GM18867 (cell line): Measurements from ENCODE around the gene APCDD1.

ENCODE experiments used
- ATAC-seq: cut with Tn5 transposase; IDR thresholded peaks from one replicate; pipeline ENCODE4 v1.9.1; 2021; ENCODE audit warnings: mild to moderate bottlenecking, moderate library complexity; ENCODE audit not compliant: unreplicated experiment

Gene APCDD1

DNA sequence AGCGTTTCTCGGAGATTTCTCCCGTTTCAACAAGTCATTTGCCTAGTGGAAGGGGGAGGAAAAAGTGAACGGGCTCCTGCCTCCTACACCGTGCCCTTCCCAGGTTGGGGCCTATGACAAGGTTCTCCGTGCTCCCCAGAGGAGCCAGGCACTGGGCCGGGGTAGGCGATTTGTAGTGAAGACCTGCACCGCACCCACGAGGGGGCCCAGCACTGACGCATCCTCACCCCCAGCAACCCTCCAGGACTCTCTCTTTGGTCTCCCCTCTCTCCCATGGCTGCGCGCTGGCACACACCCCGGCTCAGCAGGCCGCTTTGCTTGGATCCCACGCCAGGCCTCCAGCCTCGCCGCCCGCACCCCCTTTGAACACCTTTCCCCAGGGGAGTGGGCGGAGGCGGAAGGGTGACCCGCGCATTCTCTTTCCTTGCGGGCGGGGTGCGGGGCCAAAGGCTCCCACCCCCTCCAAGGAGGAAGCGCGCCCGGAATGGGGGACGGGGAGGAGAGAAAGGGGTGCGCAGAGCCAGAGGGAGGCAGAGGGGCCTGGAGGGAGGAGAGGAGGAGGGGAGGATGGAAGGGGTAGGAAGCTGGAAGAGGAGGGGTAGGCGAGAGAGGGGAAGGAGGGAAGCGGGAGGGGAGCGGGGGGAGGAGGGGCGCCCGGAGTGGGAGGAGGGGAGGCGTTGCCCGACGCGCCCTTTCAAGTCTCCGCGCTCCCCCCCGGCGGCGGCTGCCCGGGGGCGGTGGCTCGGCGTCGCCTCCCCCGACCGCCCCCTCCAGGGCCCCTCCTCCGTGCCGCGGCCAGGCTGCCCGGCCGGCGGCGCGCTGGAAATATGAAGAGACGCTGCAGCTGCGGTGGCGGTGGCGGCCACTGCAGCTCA is at the start of gene APCDD1:
TSS of gene APCDD1 (plus strand) at position 830 of the 875 bp plus-strand sequence. CDS start 347 bp downstream, outside the sequence.
- ATAC-seq = no peak

GRCh38 chr18:10405014-10405493 is 49.4 kb upstream of the APCDD1 start:
- no peak for ATAC-seq

DNA sequence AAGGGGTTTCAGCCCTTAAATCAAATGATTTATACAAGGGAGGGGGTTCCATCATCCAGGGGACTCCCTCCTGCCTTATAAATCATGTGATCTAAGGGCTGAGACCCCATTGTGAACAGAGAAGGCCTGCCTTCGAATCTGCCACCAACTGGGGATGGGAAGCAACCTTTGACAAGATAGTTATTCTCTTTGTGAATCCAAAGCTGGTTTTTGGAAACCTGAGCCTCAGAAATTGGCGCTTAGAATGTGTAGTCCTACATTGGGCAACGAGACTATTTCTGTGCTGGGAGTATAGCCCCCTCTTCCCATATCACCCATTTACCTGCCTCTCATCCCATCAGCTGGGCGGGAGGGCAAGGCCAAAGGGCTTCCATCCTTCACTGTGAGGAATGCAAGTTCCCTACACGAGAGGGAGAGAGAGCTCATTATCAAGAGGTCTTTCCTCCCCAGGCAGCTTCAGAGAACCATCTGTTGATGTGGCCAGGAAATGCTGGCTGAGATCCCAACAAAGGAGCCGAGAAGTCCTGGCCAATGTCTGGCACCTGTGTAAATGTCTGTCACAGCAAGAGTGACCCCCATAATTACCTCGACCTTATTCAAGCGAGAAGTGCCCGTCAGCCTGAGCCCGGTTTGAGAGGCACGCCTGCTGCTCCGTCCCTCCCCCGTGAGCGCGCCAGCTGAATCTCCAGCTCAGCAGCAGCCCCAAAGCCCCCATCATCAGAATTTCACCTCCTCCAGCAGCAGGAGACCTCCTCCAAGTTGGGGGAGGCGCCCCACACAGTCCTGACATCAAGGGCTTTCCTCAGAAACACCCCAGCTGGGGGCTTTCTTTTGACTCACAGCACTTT is 48.4 kb upstream of the APCDD1 start:
- ATAC-seq = no peak

- ATAC-seq = no peak
These were observed 46.3 kb upstream of the APCDD1 start for GRCh38 chr18:10408131-10408530.

- ATAC-seq = no peak
These were observed 45.4 kb upstream of the APCDD1 start for GRCh38 chr18:10409041-10409440.

DNA sequence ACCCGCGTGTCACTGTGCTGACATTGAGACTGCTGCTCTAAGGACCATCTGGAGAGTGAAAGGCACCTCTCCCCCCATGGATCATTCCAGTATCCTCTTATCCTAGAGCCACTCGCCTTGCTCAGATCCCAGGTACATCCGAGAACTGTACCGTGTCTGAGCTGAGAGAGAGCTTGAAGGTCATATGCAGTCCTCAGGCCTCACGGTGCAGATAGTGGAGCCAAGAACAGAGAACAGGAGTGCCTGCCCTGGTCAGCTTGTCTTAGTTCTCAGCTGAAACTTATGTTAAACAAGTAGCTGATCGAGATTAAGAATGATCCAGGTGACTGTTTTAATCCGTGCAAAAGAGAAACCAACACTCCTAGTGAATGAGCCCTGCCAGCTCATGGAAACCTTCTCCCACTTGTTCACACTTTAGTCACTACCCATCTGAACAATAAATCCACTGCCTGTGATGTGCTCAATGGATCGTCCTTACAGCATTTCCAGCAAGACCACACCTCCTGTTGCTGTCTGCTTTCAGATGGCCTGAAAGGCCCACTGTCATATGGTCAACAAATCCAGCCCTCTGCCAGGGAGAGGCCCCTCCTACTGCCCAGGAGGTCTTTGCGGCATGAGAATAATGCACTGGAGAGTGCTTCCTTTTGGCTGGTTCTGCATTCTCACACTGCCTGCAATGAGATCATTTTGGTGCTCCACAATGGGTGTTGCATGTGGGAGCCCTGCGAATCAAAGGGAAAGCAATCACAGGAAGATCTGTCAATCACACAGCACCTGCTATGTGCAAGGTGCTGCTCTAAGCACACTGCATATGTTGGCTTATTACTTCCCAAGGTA is 43.7 kb upstream of the APCDD1 start:
- ATAC-seq = no peak

DNA sequence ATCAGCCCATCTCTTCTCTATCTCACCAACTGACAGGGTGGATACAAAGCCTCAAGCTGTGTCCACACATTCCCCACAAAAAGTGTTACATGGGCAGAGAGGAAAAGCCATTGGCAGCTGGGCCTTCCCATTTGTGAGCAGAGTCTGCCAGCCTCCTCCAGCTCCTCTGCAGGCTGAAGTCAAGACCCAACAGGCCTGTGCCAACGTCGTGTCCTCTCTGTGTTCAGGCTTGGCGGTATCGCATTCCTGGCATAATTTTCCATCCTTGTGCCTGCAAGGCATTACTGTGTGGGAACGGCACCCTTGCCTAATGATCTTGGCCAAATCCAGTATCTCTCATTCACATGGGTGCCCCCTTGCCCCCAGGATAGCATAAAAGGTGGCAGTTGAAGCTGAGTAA is 41.5 kb upstream of the APCDD1 start:
- ATAC-seq = no peak

DNA sequence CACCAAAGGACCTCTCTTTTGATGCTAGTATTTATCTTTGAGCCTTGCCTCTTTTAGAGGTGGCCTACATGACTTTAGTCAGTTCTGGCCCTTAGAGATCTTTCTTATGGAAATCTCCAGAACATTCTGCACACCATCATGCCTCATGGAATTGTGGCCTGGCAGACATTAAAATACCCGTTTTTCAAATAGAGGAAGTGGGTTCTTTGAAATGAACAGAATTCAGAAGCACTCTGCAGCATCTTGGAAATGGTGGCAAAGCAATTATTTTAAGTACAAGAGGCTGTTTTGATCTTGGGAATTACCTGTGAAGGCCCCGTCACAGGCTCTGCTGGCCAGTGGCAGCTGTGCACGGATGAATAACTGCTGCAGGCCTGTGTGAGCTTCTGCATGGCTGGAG is 40.7 kb upstream of the APCDD1 start:
- no peak for ATAC-seq

GRCh38 chr18:10414293-10414842 is 40.1 kb upstream of the APCDD1 start:
- no peak for ATAC-seq

DNA sequence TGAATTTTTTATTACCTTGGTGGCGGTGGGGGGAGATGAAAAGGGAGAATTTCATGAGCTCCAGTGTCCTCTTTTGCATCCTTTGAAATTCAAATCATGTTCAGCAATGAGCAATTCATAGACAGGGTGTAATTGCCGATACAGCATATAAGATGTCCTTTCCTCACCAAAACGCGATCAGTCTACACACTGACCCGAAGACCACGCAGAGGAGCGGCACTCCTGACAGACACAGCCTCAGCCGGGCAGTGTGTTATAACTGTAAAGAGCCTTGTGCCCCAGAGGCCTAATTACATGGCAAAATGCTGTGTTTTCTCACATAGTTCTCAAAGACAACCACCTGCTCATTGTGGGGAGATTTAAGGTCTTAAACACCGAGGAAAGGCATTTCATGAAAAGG is 38.4 kb upstream of the APCDD1 start:
- ATAC-seq = no peak

- ATAC-seq = no peak
These were observed 37.2 kb upstream of the APCDD1 start for GRCh38 chr18:10417191-10417590.

GRCh38 chr18:10417664-10418063 is 36.8 kb upstream of the APCDD1 start:
- no peak for ATAC-seq

DNA sequence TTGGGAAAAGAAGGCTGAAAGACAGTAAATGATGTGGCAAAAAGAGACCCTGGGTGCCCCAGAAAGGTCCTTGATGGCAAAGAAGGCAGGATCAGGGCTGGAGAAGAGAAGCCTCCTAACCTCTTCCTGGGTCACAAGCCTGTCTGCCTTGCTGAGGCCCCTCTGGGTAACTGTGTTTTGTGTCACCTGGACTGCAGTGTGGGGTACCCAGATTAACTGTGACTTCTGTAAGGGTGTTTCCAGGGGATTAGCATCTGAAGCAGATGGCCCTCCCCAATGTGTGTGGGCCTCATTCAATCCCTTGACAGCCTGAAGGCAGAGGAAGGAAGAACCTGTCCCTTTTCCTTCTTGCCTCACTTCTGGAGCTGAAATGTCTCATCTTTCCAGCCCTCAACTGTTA is 35.6 kb upstream of the APCDD1 start:
- no peak for ATAC-seq

DNA sequence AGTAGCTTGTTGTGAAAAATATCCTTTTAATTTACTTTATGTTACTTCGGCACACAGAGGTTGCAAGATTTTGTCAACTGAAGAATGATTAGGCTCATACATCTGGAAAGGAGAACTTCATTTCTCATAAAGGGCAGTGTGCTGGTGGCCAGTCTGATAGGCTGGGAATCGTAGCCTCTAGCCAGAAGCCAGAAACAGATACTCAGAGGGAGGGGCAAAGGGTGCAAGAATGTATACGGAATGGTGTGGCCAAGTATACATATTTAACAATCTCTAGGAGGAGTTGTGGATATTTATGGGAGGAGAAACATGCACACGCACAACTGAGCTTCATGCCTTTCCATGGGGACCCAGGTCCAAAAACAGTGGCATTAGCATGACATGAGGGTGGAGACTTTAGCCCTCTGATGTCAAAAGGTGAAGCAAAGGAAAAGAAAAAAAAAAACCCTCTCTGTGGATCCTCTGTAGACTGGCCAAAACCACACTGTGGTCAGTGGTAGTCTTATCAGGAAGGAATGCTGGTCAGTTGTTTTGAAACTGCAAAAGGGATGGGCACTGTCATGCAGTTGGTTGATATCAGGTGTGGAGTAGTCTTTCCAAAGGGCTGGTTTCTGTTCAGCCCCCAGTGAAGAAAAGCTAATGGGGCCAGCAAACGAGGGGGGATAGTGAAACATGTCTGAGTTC is 34.9 kb upstream of the APCDD1 start:
- no peak for ATAC-seq

GRCh38 chr18:10420561-10421352 is 33.7 kb upstream of the APCDD1 start:
- no peak for ATAC-seq

DNA sequence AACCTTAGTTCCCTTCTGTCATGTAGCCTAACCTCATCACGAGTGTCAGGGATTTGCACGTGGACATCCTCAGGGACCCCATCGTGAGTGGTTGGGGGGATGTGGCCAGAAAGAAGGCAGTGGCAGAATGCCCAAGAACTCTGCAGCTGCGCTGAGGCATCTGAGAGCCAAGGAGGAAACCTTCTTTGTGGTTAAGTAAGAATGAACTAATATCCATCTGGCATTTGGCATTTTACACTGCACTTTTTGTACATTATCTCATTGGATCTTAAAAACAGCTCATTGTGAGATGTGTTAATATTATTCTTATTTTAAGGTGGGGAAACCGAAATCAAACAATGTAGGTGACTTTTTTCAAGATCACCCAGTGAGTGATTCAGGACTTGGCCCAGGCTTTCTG is 32.6 kb upstream of the APCDD1 start:
- no peak for ATAC-seq

DNA sequence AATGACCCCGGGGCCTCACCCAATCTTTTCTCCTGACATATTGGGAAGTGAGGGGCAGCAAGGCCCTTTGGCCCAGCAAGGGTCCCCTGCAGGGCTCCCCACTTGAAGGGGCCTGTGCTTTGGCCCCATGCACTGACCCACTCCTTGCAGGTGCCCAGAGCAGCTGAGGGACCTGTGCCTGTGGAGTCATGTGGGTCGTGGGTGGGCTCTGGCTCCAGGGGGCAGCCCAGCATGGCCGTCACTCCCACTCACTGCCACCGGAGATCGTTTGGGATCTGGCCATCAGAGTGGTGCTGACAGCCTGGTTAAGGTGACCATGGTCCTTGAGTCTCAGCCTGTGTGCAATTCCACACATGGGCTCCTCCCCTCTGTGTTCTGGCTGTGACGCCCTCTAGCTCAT is 31.7 kb upstream of the APCDD1 start:
- no peak for ATAC-seq

DNA sequence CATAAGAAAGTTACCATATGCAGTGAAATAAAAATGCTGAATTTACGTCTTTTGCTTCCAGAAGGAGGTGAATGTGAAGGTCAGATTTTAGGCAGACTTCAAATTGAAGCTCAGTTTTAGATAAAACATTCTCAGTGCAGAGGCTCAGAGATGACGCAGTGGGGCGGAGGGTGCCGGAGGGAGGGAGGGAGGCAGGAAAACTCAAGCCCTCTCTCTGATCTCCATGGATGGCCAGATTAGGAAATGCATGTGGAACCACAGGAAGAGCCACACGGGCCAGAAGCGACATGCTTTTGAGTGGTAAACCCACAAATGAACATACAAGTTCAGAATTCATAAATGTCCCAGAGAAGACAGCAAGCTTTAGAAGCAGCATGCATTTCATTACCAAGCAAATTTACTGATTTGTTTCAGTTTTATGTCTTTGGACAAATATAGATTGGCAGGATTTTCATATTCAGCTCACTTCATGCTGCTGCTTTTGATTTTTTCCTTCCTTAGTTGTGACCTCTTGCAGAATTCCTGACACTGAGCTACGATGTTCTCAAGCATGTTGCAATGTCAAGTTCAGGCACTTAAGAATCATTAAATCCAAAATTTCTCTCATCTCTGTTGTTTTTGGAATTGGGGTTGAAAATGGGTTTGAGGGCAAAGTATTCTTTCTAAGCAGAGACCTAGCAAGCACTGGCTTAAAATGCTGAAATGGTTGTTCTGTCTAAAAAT is 29.7 kb upstream of the APCDD1 start:
- no peak for ATAC-seq

DNA sequence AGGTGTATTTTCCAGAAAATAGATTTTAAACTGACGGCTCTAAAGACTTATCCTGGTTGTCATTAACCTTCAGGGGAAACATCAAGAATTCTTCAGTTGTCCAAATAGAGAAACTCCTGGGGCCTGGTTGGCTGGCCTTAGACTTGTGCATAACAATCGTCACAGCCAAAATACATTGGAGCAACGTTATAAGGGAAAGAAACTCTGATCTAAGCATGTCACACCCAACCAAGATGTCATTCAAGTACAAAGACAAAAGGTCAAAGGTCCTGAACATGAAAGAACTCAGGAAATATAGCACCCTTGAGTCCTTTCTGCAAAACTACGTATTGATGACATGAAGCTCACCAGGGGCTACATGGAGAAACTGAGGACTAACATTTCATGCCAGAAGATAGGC is 23.8 kb upstream of the APCDD1 start:
- ATAC-seq = no peak
